Activated CD4-positive, alpha-beta memory T cell treated with anti-CD3 and anti-CD28 coated beads for 36 hours (primary cell): Measurements from ENCODE around the gene ULK3. TPM values are rescaled to one million over a fixed set of nuclear protein-coding genes. Genes with fewer than 3 reads are reported as not detected.
A peak's percentile ranks its signal among the peaks of the same experiment; 100 is the strongest.

Source experiments
- CTCF ChIA-PET: fragments of 350-600 bp; sonication (Branson Sonifier 250); formaldehyde crosslinking; loops from one replicate; lab custom pipeline; 2021; ENCODE audit warnings: antibody characterized with exemption, inconsistent platforms; lab: Charles Lee
- POLR2A ChIA-PET: fragments of 350-600 bp; sonication (Branson Sonifier 250); formaldehyde crosslinking; loops from one replicate; lab custom pipeline; 2021; ENCODE audit warnings: antibody characterized with exemption; lab: Charles Lee
- DNase-seq: peaks from one replicate; pipeline ENCODE4 v3.0.0-alpha.2; 2020
- H3K27ac Mint-ChIP-seq: one replicate; pipeline ENCODE4 v1.8.0; 2021; ENCODE audit warnings: mixed read lengths
- H3K27me3 Mint-ChIP-seq: one replicate; pipeline ENCODE4 v1.8.0; 2021; ENCODE audit warnings: mixed read lengths
- H3K36me3 Mint-ChIP-seq: one replicate; pipeline ENCODE4 v1.8.0; 2021; ENCODE audit warnings: mixed read lengths
- H3K4me1 Mint-ChIP-seq: one replicate; pipeline ENCODE4 v1.8.0; 2021; ENCODE audit warnings: low read depth, mixed read lengths
- H3K4me3 Mint-ChIP-seq: one replicate; pipeline ENCODE4 v1.8.0; 2021; ENCODE audit warnings: mild to moderate bottlenecking, mixed read lengths
- H3K9me3 Mint-ChIP-seq: one replicate; pipeline ENCODE4 v1.8.0; 2021; ENCODE audit warnings: mixed read lengths
- intact Hi-C: fragments of 100-400 bp; cut with micrococcal nuclease; formaldehyde crosslinking; loops from one replicate; pipeline ENCODE4 v1.15.1; 2023
- total RNA-seq, 2 experiments: library from RNA; stranded (reverse); gene quantifications; one replicate each; pipeline ENCODE4 v1.2.3, GENCODE V29; 2021

ULK3 gene
- total RNA-seq, 2 experiments from 2014 or later, result 51.4 to 57.6 TPM

- intact Hi-C loops, result no loop called here
- Mint-ChIP-seq H3K9me3 (no peaks in the 10 kb centered on the region), H3K36me3 (peaks cover 23% of the 10 kb centered on the region), H3K27me3 (no peaks in the 10 kb centered on the region), H3K4me1 (peaks cover 82% of the 10 kb centered on the region), H3K27ac (peak overlapping the region; percentile 81), H3K4me3 (no peak overlapping the region)
- DNase-seq, result no peak
- ChIA-PET POLR2A (interaction anchor here (0.8 kb wide), 1 partner anchor 81 kb away, joined by 4 read pairs; no protein-coding TSS in a partner anchor), CTCF (interaction anchor here (0.7 to 5.4 kb wide), 2 partner anchors 21 to 34 kb away, joined by 3 to 49 read pairs; no protein-coding TSS in a partner anchor)
These were observed 25.1 kb upstream of the ULK3 start for GRCh38 chr15:74868059-74868458.

DNA sequence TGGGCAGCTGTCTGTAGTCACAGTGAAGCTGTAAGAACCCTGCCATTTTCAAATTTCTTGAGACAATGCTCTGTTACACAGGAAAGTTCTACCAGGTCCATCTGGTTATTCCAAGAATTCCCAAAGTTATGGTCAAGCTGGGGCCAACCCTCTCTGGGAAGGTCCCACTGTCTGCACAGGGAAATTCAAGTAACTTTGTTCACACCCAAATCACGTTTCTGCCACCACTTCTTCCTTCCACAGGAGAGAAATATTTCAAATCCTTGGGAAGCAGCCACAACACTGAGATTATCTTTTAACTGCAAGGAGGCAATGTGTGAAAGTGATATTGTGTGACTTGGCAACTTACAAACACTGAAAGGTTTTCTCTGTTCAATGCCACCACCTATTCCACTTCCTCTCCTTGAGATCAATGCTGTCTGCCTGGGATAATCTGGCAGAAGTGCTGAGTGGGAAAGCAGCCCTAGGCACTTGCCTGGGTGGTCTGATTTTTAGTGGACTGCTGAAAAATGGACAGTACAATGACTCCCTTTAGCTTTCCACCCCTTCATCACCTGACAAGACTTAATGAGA, 24.6 kb upstream of the ULK3 start:
- Mint-ChIP-seq H3K4me1 (peaks cover 79% of the 10 kb centered on the region), H3K36me3 (peaks cover 19% of the 10 kb centered on the region), H3K27me3 (no peaks in the 10 kb centered on the region), H3K4me3 (no peak overlapping the region), H3K27ac (peak overlapping the region; percentile 81), H3K9me3 (no peaks in the 10 kb centered on the region)
- intact Hi-C loops, result no loop called here
- CTCF ChIA-PET, result interaction anchor here (0.7 to 5.4 kb wide), 2 partner anchors 22 to 34 kb away, joined by 3 to 49 read pairs; no protein-coding TSS in a partner anchor
- DNase-seq, result no peak
- POLR2A ChIA-PET, result no interaction called here

DNA sequence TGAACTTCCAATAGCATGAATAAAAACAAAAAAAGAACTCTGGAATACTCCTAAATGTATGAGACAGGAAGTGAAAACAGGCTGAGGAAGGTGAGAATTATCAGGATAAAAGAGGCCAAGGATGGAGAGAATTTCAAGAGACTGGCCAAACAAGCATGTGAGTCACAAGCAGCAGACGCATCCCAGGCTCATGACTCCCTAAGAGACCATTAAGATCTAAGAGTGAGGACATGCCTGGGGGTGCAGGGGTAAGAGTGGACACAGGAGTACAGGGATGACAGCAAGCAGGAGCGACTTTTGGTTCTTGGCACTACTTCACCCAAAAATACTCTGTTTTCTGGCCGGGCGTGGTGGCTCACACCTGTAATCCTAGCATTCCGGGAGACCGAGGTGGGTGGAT, 23.1 kb upstream of the ULK3 start:
- Mint-ChIP-seq H3K27me3 (no peaks in the 10 kb centered on the region), H3K4me1 (peaks cover 66% of the 10 kb centered on the region), H3K36me3 (peaks cover 15% of the 10 kb centered on the region), H3K4me3 (no peak overlapping the region), H3K9me3 (no peaks in the 10 kb centered on the region), H3K27ac (peak overlapping the region; percentile 44)
- POLR2A ChIA-PET, result no interaction called here
- DNase-seq, result no peak
- intact Hi-C loops, result no loop called here
- CTCF ChIA-PET, result interaction anchor here (1.1 to 5.4 kb wide), 2 partner anchors 36 to 78 kb away, joined by 3 to 49 read pairs; no protein-coding TSS in a partner anchor

DNA sequence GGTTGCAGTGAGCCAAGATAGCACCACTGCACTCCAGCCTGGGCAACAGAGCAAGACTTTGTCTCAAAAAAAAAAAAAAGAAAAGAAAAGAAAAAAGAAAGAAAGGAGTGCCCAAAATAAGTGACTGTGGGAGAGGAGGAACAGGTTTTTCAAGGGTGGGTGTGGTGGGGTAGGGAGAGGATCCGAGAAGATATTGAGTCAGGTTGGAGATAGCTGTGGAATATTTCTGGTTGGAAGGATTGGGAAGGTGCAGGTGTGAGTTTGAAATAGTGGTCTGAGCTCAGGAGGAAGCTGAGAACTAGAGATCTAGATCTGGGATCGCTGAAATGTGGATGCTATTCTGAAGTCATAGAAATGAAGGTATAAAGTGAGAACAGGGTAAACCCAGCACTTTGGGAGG, 22.4 kb upstream of the ULK3 start:
- ChIA-PET POLR2A (interaction anchor here (0.6 kb wide), 1 partner anchor 93 kb away, joined by 4 read pairs; no protein-coding TSS in a partner anchor), CTCF (no interaction called here)
- H3K36me3 Mint-ChIP-seq, result peaks cover 14% of the 10 kb centered on the region
- no peaks in the 10 kb centered on the region for H3K9me3 Mint-ChIP-seq
- H3K4me3 Mint-ChIP-seq, result no peak overlapping the region
- intact Hi-C loops, result no loop called here
- no peaks in the 10 kb centered on the region for H3K27me3 Mint-ChIP-seq
- H3K27ac Mint-ChIP-seq, result peak overlapping the region; percentile 38
- no peak for DNase-seq
- peaks cover 58% of the 10 kb centered on the region for H3K4me1 Mint-ChIP-seq

DNA sequence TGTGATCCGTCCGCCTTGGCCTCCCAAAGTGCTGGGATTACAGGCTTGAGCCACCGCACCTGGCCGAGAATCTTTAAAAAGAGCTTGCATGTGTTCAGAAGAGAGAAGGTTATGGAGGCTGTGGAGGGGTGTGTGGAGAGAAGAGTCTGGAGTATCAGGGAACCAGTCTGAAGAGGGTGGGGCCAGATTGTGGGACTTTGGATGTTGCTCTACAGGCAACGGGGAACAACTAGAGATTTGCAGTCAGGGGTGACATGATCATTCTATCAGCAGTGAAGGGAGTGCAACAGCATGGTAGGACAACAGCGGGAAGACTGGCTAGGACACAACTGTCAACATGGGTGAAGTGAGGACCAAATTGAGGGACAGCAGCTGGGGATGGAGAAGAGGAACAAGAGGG, 21.3 kb upstream of the ULK3 start:
- intact Hi-C loops, result no loop called here

DNA sequence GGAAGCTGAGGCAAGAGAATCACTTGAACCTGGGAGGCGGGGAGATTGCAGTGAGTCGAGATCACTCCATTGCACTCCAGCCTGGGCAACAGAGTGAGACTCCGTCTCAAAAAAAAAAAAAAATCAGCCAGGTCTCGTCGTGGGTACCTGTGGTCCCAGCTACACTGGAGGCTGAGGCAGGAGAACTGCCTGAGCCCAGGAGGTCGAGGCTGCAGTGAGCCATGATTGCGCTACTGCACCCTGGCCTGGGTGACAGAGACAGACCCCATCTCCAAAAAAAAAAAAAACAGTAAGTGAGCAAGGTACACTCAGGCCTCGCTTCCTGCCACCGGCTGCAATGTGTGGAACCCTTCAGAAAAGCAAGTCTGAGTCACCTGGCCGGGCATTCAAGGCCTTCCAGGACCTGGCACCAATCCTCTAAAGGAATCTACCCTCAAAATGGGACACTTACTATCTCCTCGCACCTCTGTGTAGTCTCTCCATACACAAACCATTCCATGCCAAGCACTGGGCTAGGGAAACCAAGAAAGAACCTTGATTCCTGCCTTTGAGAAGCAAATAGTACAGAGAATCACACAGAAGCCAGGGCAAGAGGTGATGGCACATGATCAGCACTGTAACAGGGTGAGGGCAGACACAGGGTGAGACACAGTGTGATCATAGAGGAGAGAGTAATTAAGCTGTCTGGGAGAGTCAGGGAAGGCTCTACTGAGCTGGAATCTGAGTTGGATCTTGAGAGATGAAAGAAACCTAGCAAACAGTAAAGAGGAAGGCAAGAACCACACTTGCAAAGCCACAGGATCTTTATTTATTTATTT, 20.5 kb upstream of the ULK3 start:
- Mint-ChIP-seq H3K4me1 (peaks cover 50% of the 10 kb centered on the region), H3K27ac (peak overlapping the region; percentile 59), H3K27me3 (no peaks in the 10 kb centered on the region), H3K9me3 (no peaks in the 10 kb centered on the region), H3K36me3 (peaks cover 12% of the 10 kb centered on the region), H3K4me3 (no peak overlapping the region)
- POLR2A ChIA-PET, result no interaction called here
- DNase-seq, result no peak
- CTCF ChIA-PET, result interaction anchor here (1.1 kb wide), 1 partner anchor 38 kb away, joined by 4 read pairs; no protein-coding TSS in a partner anchor
- intact Hi-C loops, result no loop called here

More for the DNA sequence above, 21.3 kb upstream of the ULK3 start:
- Mint-ChIP-seq H3K9me3 (no peaks in the 10 kb centered on the region), H3K36me3 (peaks cover 12% of the 10 kb centered on the region), H3K4me1 (peaks cover 51% of the 10 kb centered on the region), H3K27ac (peak overlapping the region; percentile 26), H3K27me3 (no peaks in the 10 kb centered on the region), H3K4me3 (no peak overlapping the region)
- CTCF ChIA-PET, result interaction anchor here (0.6 kb wide), 1 partner anchor 24 kb away, joined by 3 read pairs; no protein-coding TSS in a partner anchor
- POLR2A ChIA-PET, result interaction anchor here (0.7 kb wide), 1 partner anchor 29 kb away, joined by 3 read pairs; no protein-coding TSS in a partner anchor
- DNase-seq, result no peak

DNA sequence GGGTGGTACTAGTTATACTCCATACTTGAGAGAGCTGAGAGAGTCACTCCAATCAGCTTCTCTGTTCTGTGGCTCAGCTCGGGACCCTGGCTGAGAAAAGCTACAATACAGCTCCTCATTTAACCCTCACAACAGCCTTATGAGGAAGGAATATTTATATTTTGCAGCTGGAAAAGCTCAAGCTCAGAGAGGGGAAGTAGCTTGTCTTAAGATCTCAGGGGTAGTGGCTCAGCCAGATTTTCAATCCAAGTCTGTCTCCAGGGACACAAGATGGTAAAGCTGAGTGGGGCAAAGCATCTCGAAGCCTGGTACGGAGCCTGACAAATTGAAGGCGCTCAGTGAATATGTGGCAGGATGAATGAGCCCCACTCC, 15.4 kb upstream of the ULK3 start:
- Mint-ChIP-seq H3K27ac (peak overlapping the region; percentile 34), H3K27me3 (no peaks in the 10 kb centered on the region), H3K4me1 (peaks cover 27% of the 10 kb centered on the region), H3K36me3 (peaks cover 2% of the 10 kb centered on the region), H3K9me3 (no peaks in the 10 kb centered on the region), H3K4me3 (no peak overlapping the region)
- no peak for DNase-seq
- POLR2A ChIA-PET, result interaction anchor here (0.9 to 1.0 kb wide), 2 partner anchors 11 to 13 kb away, joined by 3 to 4 read pairs; no protein-coding TSS in a partner anchor
- CTCF ChIA-PET, result interaction anchor here (1.0 to 3.0 kb wide), 3 partner anchors 11 to 92 kb away, joined by 3 to 24 read pairs (median 5); no protein-coding TSS in a partner anchor
- intact Hi-C loops, result no loop called here

DNA sequence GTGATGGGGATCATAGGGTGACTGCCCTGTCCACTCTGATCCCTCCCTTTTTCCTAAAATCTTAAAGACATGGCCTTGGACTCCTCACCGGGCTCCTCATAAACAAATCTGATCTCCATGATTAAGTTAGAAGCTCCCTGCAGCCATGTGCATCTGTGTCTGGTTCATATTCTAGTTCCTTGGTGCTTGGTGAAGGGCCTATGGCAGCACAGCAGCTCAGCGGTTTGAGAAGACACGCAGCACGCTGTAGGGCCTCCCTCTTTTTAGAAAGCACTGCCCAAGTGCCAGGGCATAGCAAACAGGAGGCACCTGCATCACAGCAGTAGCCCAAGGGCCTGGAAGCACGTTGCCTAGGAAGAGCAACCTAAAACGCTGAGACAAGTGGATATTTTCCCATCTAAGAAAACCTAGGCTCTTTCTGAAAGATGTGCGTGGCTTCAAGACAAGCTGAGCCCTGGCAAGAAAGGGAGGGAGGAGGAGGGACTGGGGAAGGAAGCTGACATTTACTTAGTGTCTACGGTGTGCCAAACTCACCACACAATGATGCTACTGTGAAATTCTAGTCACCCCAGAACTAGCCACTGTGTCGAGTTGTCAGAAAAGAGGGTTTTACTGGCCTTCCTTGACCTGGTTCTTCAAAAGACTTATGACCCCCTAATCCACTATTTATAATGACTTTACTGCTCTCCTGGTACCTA, 14.9 kb upstream of the ULK3 start:
- no peaks in the 10 kb centered on the region for H3K9me3 Mint-ChIP-seq
- no peak overlapping the region for H3K4me3 Mint-ChIP-seq
- H3K27me3 Mint-ChIP-seq, result no peaks in the 10 kb centered on the region
- H3K4me1 Mint-ChIP-seq, result peaks cover 27% of the 10 kb centered on the region
- no peak for DNase-seq
- CTCF ChIA-PET, result interaction anchor here (1.0 to 3.0 kb wide), 3 partner anchors 12 to 93 kb away, joined by 3 to 24 read pairs (median 5); no protein-coding TSS in a partner anchor
- intact Hi-C loops, result no loop called here
- H3K27ac Mint-ChIP-seq, result peak overlapping the region; percentile 34
- POLR2A ChIA-PET, result interaction anchor here (0.9 to 1.0 kb wide), 2 partner anchors 12 to 13 kb away, joined by 3 to 4 read pairs; no protein-coding TSS in a partner anchor
- peaks cover 4% of the 10 kb centered on the region for H3K36me3 Mint-ChIP-seq

DNA sequence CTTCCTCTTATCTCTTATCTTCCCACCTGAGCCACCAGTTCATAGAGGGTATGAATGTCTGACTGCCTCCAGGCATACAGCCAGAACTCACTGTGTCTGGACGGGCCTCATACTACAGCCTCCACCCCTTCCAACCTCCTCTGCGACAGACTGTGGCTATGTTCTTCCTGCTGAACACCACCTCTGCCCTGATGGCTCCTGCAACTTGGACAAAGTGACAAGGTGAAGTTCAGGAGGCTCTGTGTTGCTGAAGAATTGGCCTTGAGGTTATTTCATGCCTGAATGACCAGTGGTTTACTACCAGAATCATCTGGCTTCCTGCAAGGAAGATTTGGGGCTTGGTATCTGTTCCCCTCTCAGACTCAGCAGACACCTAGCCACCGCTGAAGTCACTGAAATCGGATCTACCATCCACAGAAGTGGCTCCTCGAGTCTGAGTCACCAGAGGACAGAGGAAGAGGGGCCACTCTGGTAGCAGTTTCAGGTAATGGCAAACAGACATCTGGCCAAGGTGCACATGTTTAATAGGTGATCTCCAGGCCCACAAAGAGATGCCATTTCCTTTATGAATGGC, 14.2 kb upstream of the ULK3 start:
- POLR2A ChIA-PET, result interaction anchor here (1.0 kb wide), 1 partner anchor 45 kb away, joined by 3 read pairs; no protein-coding TSS in a partner anchor
- Mint-ChIP-seq H3K27ac (peak overlapping the region; percentile 34), H3K4me1 (peaks cover 27% of the 10 kb centered on the region), H3K36me3 (peaks cover 4% of the 10 kb centered on the region), H3K9me3 (no peaks in the 10 kb centered on the region), H3K27me3 (no peaks in the 10 kb centered on the region), H3K4me3 (no peak overlapping the region)
- DNase-seq, result no peak
- intact Hi-C loops, result no loop called here
- CTCF ChIA-PET, result interaction anchor here (1.1 to 3.0 kb wide), 3 partner anchors 12 to 93 kb away, joined by 3 to 24 read pairs (median 4); no protein-coding TSS in a partner anchor

DNA sequence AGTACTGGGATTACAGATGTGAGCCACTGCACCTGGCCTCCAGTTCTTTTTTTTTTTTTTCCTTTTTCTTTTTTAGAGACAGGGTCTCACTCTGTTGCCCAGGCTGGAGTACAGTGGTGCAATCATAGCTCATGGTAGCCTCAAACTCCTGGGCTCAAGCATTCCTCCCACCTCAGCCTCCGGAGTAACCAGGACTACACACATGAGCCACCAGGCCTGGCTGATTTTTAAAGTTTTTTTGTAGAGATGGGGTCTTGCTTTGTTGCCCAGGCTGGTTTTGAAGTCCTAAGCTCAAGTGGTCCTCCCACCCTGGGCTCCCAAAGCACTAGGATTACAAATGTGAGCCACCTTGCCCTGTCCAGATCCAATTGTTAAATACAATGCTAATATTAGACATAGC, 13.6 kb upstream of the ULK3 start:
- Mint-ChIP-seq H3K4me3 (no peak overlapping the region), H3K27me3 (no peaks in the 10 kb centered on the region), H3K4me1 (peaks cover 27% of the 10 kb centered on the region), H3K36me3 (peaks cover 9% of the 10 kb centered on the region), H3K9me3 (no peaks in the 10 kb centered on the region), H3K27ac (peak overlapping the region; percentile 46)
- ChIA-PET CTCF (interaction anchor here (1.0 to 3.0 kb wide), 4 partner anchors 13 to 222 kb away, joined by 4 to 24 read pairs (median 4); no protein-coding TSS in a partner anchor), POLR2A (interaction anchor here (0.6 to 1.0 kb wide), 2 partner anchors 16 to 45 kb away, joined by 3 read pairs; no protein-coding TSS in a partner anchor)
- no peak for DNase-seq
- intact Hi-C loops, result no loop called here

- H3K9me3 Mint-ChIP-seq, result no peaks in the 10 kb centered on the region
- H3K27ac Mint-ChIP-seq, result peak overlapping the region; percentile 60
- CTCF ChIA-PET, result interaction anchor here (1.0 to 1.6 kb wide), 3 partner anchors 14 to 221 kb away, joined by 4 read pairs; no protein-coding TSS in a partner anchor
- POLR2A ChIA-PET, result interaction anchor here (0.6 kb wide), 1 partner anchor 17 kb away, joined by 3 read pairs; no protein-coding TSS in a partner anchor
- H3K4me3 Mint-ChIP-seq, result no peak overlapping the region
- H3K36me3 Mint-ChIP-seq, result peaks cover 9% of the 10 kb centered on the region
- intact Hi-C loops, result no loop called here
- H3K27me3 Mint-ChIP-seq, result no peaks in the 10 kb centered on the region
- peaks cover 27% of the 10 kb centered on the region for H3K4me1 Mint-ChIP-seq
- no peak for DNase-seq
These were observed 12.9 kb upstream of the ULK3 start for GRCh38 chr15:74855857-74856256.
